ENCODE data around the gene TRIM51.

Gene TRIM51

GRCh38 chr11:55895216-55895615 is 12.1 kb downstream of the TRIM51 start:
- no peak for DNase-seq (ENCODE audit: low read depth in 1 of 2, low spot score in 1 of 2)
- Histone ChIP-seq H3K4me3 (replicated peaks; ENCODE audit: insufficient read depth, low read length) (no peak overlapping the region), H3K27ac (replicated peaks) (no peak overlapping the region), H3K27me3 (ENCODE audit: insufficient read depth, poor library complexity, severe bottlenecking) (no peaks in the 10 kb centered on the region)
- TF ChIP-seq SPI1 (IDR thresholded peaks at IDR 0.05; ENCODE audit: borderline replicate concordance, low read depth) (no peak), POLR2AphosphoS5 (IDR thresholded peaks at IDR 0.05; ENCODE audit: low read depth) (no peak), GABPA (IDR thresholded peaks at IDR 0.05; ENCODE audit: low read depth) (no peak), CTCF (IDR thresholded peaks at IDR 0.05; ENCODE audit: insufficient read depth, low read length) (no peak), REST (IDR thresholded peaks at IDR 0.05; ENCODE audit: insufficient replicate concordance, low read depth) (no peak)

GRCh38 chr11:55902308-55902707 is 19.2 kb downstream of the TRIM51 start:
- H3K4me3 ChIP-seq (replicated peaks; ENCODE audit: insufficient read depth, low read length), result no peak overlapping the region
- DNase-seq (ENCODE audit: low read depth in 1 of 2, low spot score in 1 of 2), result no peak
- no peak for TF ChIP-seq GABPA (IDR thresholded peaks at IDR 0.05; ENCODE audit: low read depth)
- TF ChIP-seq REST (IDR thresholded peaks at IDR 0.05; ENCODE audit: insufficient replicate concordance, low read depth), result no peak
- no peak for TF ChIP-seq CTCF (IDR thresholded peaks at IDR 0.05; ENCODE audit: insufficient read depth, low read length)
- no peak for TF ChIP-seq SPI1 (IDR thresholded peaks at IDR 0.05; ENCODE audit: borderline replicate concordance, low read depth)
- TF ChIP-seq POLR2AphosphoS5 (IDR thresholded peaks at IDR 0.05; ENCODE audit: low read depth), result no peak
- no peaks in the 10 kb centered on the region for H3K27me3 ChIP-seq (ENCODE audit: insufficient read depth, poor library complexity, severe bottlenecking)
- no peak overlapping the region for H3K27ac ChIP-seq (replicated peaks)

GRCh38 chr11:55914482-55914881 is 31.4 kb downstream of the TRIM51 start, which contains the start of gene OR5W2:
Gene OR5W2 (minus strand): TSS chr11:55914582. CDS start chr11:55914582, 0 bp downstream.
- H3K27me3 ChIP-seq (ENCODE audit: insufficient read depth, poor library complexity, severe bottlenecking), result no peaks in the 10 kb centered on the region
- no peak within 1 kb of the TSS for H3K27ac ChIP-seq (replicated peaks)
- TF ChIP-seq SPI1 (IDR thresholded peaks at IDR 0.05; ENCODE audit: borderline replicate concordance, low read depth) (no peak), CTCF (IDR thresholded peaks at IDR 0.05; ENCODE audit: insufficient read depth, low read length) (no peak), POLR2AphosphoS5 (IDR thresholded peaks at IDR 0.05; ENCODE audit: low read depth) (no peak), REST (IDR thresholded peaks at IDR 0.05; ENCODE audit: insufficient replicate concordance, low read depth) (no peak), GABPA (IDR thresholded peaks at IDR 0.05; ENCODE audit: low read depth) (no peak)

More at GRCh38 chr11:55914482-55914881, 31.4 kb downstream of the TRIM51 start, which contains the start of gene OR5W2:
- no peak for DNase-seq (ENCODE audit: low read depth in 1 of 2, low spot score in 1 of 2)
- no peak within 1 kb of the TSS for H3K4me3 ChIP-seq (replicated peaks; ENCODE audit: insufficient read depth, low read length)

All from HL-60 (cell line).